ENCODE data around the gene PPP6R3. TPM values are rescaled to one million over a fixed set of nuclear protein-coding genes. Genes with fewer than 3 reads are reported as not detected.

The PPP6R3 gene
- total RNA-seq, 4 donors from 2014 or later, result 76.6 to 130 (median 94.0) TPM

DNA sequence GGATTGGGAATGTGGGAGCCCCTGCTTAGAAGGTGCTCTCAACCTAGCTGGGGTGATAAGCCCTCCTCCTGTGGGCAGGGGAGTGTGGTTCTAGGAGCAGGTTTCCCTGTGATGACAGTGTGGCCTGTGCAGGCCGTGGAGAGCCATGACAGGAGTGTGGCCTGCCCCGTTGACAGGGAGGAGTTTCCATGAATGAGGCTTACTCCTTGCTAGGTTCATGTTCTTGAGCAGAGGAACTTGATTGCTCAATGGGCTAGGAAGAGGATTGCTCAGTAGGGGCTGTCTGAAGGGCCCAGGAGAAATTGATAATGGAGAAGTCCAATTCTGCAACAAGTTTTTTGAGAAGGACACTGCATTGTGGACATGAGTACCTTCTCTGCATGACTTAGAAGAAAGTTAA is 92.0 kb downstream of the PPP6R3 start:
- H3K4me3 ChIP-seq, result no peak overlapping the region
- intact Hi-C loops (cut with DNase I), result no loop called here
- H3K36me3 ChIP-seq, result peaks cover 0 to 99% (median 13%) of the 10 kb centered on the region in 3 donors

GRCh38 chr11:68560216-68560615 is 99.7 kb downstream of the PPP6R3 start:
- WGBS, 2 donors, result 86 to 92% methylated on average over 1 of the region's 1 CpG
- Histone ChIP-seq H3K27me3 (no peaks in the 10 kb centered on the region), H3K36me3 (peaks cover 0 to 99% (median 6%) of the 10 kb centered on the region in 3 donors), H3K4me1 (no peaks in the 10 kb centered on the region), H3K27ac (no peak overlapping the region), H3K4me3 (no peak overlapping the region), H3K9me3 (no peaks in the 10 kb centered on the region)
- intact Hi-C loops (cut with DNase I), result no loop called here
- DNase-seq, result no peak
- TF ChIP-seq POLR2A (IDR thresholded peaks at IDR 0.05) (no peak), CTCF (IDR thresholded peaks at IDR 0.05) (no peak)

More for the DNA sequence above, 92.0 kb downstream of the PPP6R3 start:
- Histone ChIP-seq H3K4me1 (peaks cover 5 to 24% (median 14%) of the 10 kb centered on the region in 3 donors), H3K27ac (no peak overlapping the region), H3K9me3 (no peaks in the 10 kb centered on the region), H3K27me3 (no peaks in the 10 kb centered on the region)
- 75 to 83% methylated on average over 1 to 2 of the region's 2 CpGs for WGBS, 2 donors
- TF ChIP-seq CTCF (IDR thresholded peaks at IDR 0.05) (no peak), POLR2A (IDR thresholded peaks at IDR 0.05) (no peak)
- DNase-seq, result no peak

DNA sequence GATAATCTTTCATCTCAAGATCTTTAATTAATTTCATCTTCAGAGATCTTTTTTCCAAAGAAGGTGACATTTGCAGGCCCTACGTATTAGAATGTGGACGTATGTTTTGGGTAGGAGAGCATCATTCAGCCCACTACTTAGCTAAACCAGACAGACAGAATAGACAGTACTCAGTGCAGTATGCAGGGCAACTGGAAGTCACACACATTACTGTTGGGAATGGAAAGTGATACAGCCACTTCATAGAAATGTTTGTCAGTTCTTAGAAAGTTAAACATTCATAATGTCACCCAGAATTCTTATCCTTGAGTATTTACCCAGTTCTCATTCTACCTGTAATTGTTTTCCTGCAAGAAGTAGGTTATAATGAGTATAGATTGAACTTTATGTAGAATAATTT is 102.9 kb downstream of the PPP6R3 start:
- intact Hi-C loops (cut with DNase I), result no loop called here
- DNase-seq, result no peak
- Histone ChIP-seq H3K27me3 (no peaks in the 10 kb centered on the region), H3K4me3 (no peak overlapping the region), H3K9me3 (no peaks in the 10 kb centered on the region), H3K4me1 (no peaks in the 10 kb centered on the region), H3K27ac (no peak overlapping the region), H3K36me3 (peaks cover 0 to 100% (median 13%) of the 10 kb centered on the region in 3 donors)
- 86 to 96% methylated on average over 2 of the region's 2 CpGs for WGBS, 2 donors
- TF ChIP-seq CTCF (IDR thresholded peaks at IDR 0.05) (no peak), POLR2A (IDR thresholded peaks at IDR 0.05) (no peak)

GRCh38 chr11:68564261-68564660 is 103.7 kb downstream of the PPP6R3 start:
- no peak for TF ChIP-seq POLR2A (IDR thresholded peaks at IDR 0.05)
- no peak for TF ChIP-seq CTCF (IDR thresholded peaks at IDR 0.05)
- no peak overlapping the region for H3K27ac ChIP-seq
- no peaks in the 10 kb centered on the region for H3K9me3 ChIP-seq
- H3K4me1 ChIP-seq, result no peaks in the 10 kb centered on the region
- intact Hi-C loops (cut with DNase I), result no loop called here
- 85 to 100% methylated on average over 3 of the region's 3 CpGs for WGBS, 2 donors
- no peaks in the 10 kb centered on the region for H3K27me3 ChIP-seq
- H3K36me3 ChIP-seq, result peaks cover 0 to 100% (median 13%) of the 10 kb centered on the region in 3 donors
- H3K4me3 ChIP-seq, result no peak overlapping the region
- DNase-seq, result no peak

GRCh38 chr11:68565768-68566167 is 105.2 kb downstream of the PPP6R3 start:
- no peaks in the 10 kb centered on the region for H3K4me1 ChIP-seq
- intact Hi-C loops (cut with DNase I), result no loop called here
- H3K9me3 ChIP-seq, result no peaks in the 10 kb centered on the region
- no peak for DNase-seq
- H3K27ac ChIP-seq, result no peak overlapping the region
- TF ChIP-seq POLR2A (IDR thresholded peaks at IDR 0.05) (no peak), CTCF (IDR thresholded peaks at IDR 0.05) (no peak)
- peaks cover 0 to 100% (median 16%) of the 10 kb centered on the region in 3 donors for H3K36me3 ChIP-seq
- H3K4me3 ChIP-seq, result no peak overlapping the region
- H3K27me3 ChIP-seq, result no peaks in the 10 kb centered on the region
- WGBS, 2 donors, result 76 to 85% methylated on average over 4 to 5 of the region's 5 CpGs

Measured in esophagus squamous epithelium (tissue), 5 donors.